HCT116 (cell line): Measurements from ENCODE around the gene STK11. TPM values are rescaled to one million over a fixed set of nuclear protein-coding genes. Genes with fewer than 3 reads are reported as not detected.

Experiments
- ATAC-seq: fragments of 200-7000 bp; cut with Tn5 transposase; 2 replicates; pipeline ENCODE4 v1.9.1; 2020; ENCODE audit warnings: mild to moderate bottlenecking, moderate library complexity
- BruUV-seq: library from RNA; stranded (reverse); fragments of 400-500 nt; replicated peaks from 2 replicates; lab custom pipeline; 2021; lab: Mats Ljungman, UMichigan
- CTCF ChIA-PET: fragments of 300-600 bp; sonication (Branson Sonifier 250); formaldehyde crosslinking; loops from one replicate; lab custom pipeline; 2021; ENCODE audit warnings: antibody characterized with exemption; lab: Charles Lee
- POLR2A ChIA-PET: fragments of 300-600, 350-600 bp; sonication (Branson Sonifier 250); formaldehyde crosslinking; loops from one replicate; lab custom pipeline; 2021; ENCODE audit warnings: antibody characterized with exemption; lab: Charles Lee
- RAD21 ChIA-PET, 2 experiments: fragments of 300-600 bp; sonication (Branson Sonifier 250); formaldehyde crosslinking; loops; one replicate each; lab custom pipeline; 2023; ENCODE audit warnings: low total read pairs in 2 of 2; ENCODE audit not compliant: uncharacterized antibody in 2 of 2, unreplicated experiment in 2 of 2, low non-redundant PET in 1 of 2; lab: Charles Lee
- DNase-seq: peaks from one replicate; pipeline ENCODE4 v3.0.0-alpha.2; 2010; ENCODE audit warnings: low read depth, low spot score
- H2AFZ ChIP-seq: fragments of 200-600 bp; shearing (Covaris generic), sonication (generic); 2 replicates; pipeline ENCODE4 v1.6.1; 2017; ENCODE audit warnings: low read depth, mixed run types, mixed read lengths, antibody characterized with exemption, low read length; ENCODE audit not compliant: poor library complexity, severe bottlenecking
- H3K27ac ChIP-seq: 2 replicates; pipeline ENCODE4 v1.5.1; 2012; ENCODE audit warnings: low read depth, low read length
- H3K27me3 ChIP-seq: fragments of 200-600 bp; sonication (generic); 2 replicates; pipeline ENCODE4 v1.6.1; 2016; ENCODE audit warnings: mixed run types, low read length, mixed read lengths; ENCODE audit not compliant: insufficient read depth
- H3K36me3 ChIP-seq, 2 experiments: fragments of 200-500 bp in 1 of 2; fragments of 200-600 bp in 1 of 2; sonication (Bioruptor generic) in 1 of 2; sonication (generic) in 1 of 2; 2 replicates each; pipeline versions ENCODE4 v1.5.1 to v1.6.1; 2014 to 2016; ENCODE audit warnings: low read length in 2 of 2, inconsistent platforms in 1 of 2, mixed read lengths in 1 of 2, mixed run types in 1 of 2; ENCODE audit not compliant: insufficient read depth in 2 of 2, control insufficient read depth in 1 of 2
- H3K4me1 ChIP-seq, 2 experiments: fragments of 200-600 bp in 1 of 2; sonication (generic) in 1 of 2; 2 replicates each; pipeline versions ENCODE4 v1.5.1 to v1.6.1; 2012 to 2017; ENCODE audit warnings: low read length in 2 of 2, inconsistent platforms in 1 of 2, mild to moderate bottlenecking in 1 of 2, mixed read lengths in 1 of 2, mixed run types in 1 of 2, moderate library complexity in 1 of 2; ENCODE audit not compliant: insufficient read depth in 2 of 2, control insufficient read depth in 1 of 2
- H3K4me2 ChIP-seq: fragments of 200-600 bp; sonication (generic); 2 replicates; pipeline ENCODE4 v1.6.1; 2017; ENCODE audit warnings: mixed run types, low read length, mixed read lengths
- H3K4me3 ChIP-seq, 2 experiments: fragments of 200-600 bp in 1 of 2; sonication (generic) in 1 of 2; replicated peaks in 1 of 2; 2 replicates each; pipeline ENCODE4 v1.5.1; 2011 to 2016; ENCODE audit warnings: low read length in 2 of 2, control low read depth in 1 of 2, low read depth in 1 of 2, mild to moderate bottlenecking in 1 of 2, mixed read lengths in 1 of 2, mixed run types in 1 of 2
- H3K79me2 ChIP-seq: fragments of 200-600 bp; sonication (generic); 2 replicates; pipeline ENCODE4 v1.6.1; 2017; ENCODE audit warnings: mild to moderate bottlenecking, mixed run types, low read length, moderate library complexity, mixed read lengths; ENCODE audit not compliant: insufficient read depth
- H3K9ac ChIP-seq: fragments of 200-600 bp; sonication (generic); 2 replicates; pipeline ENCODE4 v1.6.1; 2016; ENCODE audit warnings: low read length, mixed read lengths
- H3K9me2 ChIP-seq: fragments of 200-600 bp; sonication (generic), shearing (Covaris generic); 2 replicates; pipeline ENCODE4 v1.6.1; 2017; ENCODE audit warnings: mixed run types, mild to moderate bottlenecking, moderate library complexity; ENCODE audit not compliant: insufficient read depth
- H3K9me3 ChIP-seq, 2 experiments: fragments of 200-500 bp in 1 of 2; fragments of 200-600 bp in 1 of 2; sonication (Bioruptor generic) in 1 of 2; sonication (generic) in 1 of 2; 2 replicates each; pipeline ENCODE4 v1.6.1; 2014 to 2017; ENCODE audit warnings: low read length in 2 of 2, mixed read lengths in 2 of 2, inconsistent platforms in 1 of 2, low read depth in 1 of 2, mild to moderate bottlenecking in 1 of 2, mixed run types in 1 of 2, moderate library complexity in 1 of 2; ENCODE audit not compliant: control insufficient read depth in 1 of 2, insufficient read depth in 1 of 2
- H4K20me1 ChIP-seq: fragments of 200-600 bp; sonication (generic), shearing (Covaris generic); 2 replicates; pipeline ENCODE4 v1.6.1; 2017; ENCODE audit warnings: mixed run types, mild to moderate bottlenecking, moderate library complexity; ENCODE audit not compliant: insufficient read depth
- POLR2A ChIP-seq: IDR thresholded peaks from 2 replicates; pipeline ENCODE4 v1.7.0; 2011; ENCODE audit warnings: borderline replicate concordance; ENCODE audit not compliant: insufficient read depth, insufficient read length; ENCODE audit errors: extremely low read depth
- POLR2AphosphoS5 ChIP-seq: IDR thresholded peaks from 2 replicates; pipeline ENCODE4 v1.6.1; 2011; ENCODE audit warnings: mild to moderate bottlenecking, low read depth, low read length, moderate library complexity
- ZFX ChIP-seq: fragments of 450-650 bp; IDR thresholded peaks from 2 replicates; pipeline ENCODE4 v1.6.1; 2017
- intact Hi-C: fragments of 100-400 bp; cut with micrococcal nuclease; formaldehyde crosslinking; loops from 2 replicates; pipeline ENCODE4 v1.10.0; 2022
- total RNA-seq: library from RNA; stranded (reverse); gene quantifications from one replicate; pipeline ENCODE4 v1.2.1, GENCODE V29; 2021; ENCODE audit not compliant: unreplicated experiment
- TF ChIP-seq, protein P1 (sequence below): IDR thresholded peaks from 2 replicates; pipeline ENCODE4 v1.6.1; 2011; ENCODE audit warnings: mild to moderate bottlenecking, low read length, moderate library complexity; ENCODE audit not compliant: insufficient replicate concordance; ENCODE audit errors: extremely low read depth

Gene STK11
- total RNA-seq, 1 experiment from 2014 or later, result 86.9 TPM

DNA sequence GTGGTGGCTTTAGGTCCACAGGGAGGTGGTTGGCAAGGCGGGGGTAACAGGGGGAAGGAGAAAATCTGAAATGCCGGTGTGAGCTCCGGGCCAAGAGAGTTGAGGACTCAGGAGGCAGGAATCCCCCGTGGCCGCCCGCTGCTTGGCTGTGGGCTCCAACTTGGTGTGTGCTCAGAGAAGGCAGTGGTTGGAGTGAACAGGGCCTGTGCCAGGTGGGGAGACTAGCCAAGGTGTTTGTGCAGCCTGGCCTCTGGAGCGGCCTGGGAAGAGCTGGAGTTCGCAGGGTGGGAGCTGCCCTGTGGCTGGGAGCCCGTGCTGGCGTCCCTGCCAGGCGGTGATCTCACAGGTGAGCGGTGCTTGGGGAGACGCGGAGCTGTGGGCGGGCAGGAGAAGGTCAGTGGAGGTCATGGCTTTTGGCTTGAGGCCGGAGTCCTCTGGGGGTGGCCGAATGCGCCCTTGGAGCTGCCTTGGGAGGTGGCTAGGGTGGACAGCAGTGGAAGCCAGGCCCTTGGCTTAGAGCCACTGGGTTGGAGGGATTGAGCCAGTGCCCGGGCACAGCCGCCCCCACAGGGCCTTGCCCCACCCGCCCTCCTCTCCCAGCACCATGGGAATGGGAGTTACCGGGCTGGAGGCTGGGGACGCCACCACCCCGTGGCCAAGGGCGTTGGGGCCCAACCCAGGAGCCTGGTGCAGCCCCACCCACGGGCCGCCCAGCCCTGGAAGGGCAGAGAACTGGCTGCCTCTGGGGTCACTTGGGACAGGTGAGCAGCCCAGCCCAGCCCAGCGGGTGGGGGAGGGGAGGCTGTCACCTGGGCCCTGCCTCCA, 56.4 kb downstream of the STK11 start:
- Histone ChIP-seq H3K9me3 (no peaks in the 10 kb centered on the region), H3K27ac (peak overlapping the region; percentile 99), H3K27me3 (no peaks in the 10 kb centered on the region), H3K4me2 (peak overlapping the region; percentile 98), H3K4me3 (peak overlapping the region; percentile 85 to 89), H2AFZ (no peak overlapping the region), H3K4me1 (peaks cover 59 to 95% of the 10 kb centered on the region in 2 experiments), H3K36me3 (peaks cover 6 to 7% of the 10 kb centered on the region in 2 experiments; a peak in 3 of 4 replicates), H3K79me2 (peaks cover 21% of the 10 kb centered on the region), H3K9ac (peak overlapping the region; percentile 99), H4K20me1 (no peaks in the 10 kb centered on the region), H3K9me2 (no peaks in the 10 kb centered on the region)
- TF ChIP-seq POLR2AphosphoS5 (peak; percentile 68), ZFX (peak; percentile 46), POLR2A (peak; percentile 31)
- TF ChIP-seq, protein P1, sequence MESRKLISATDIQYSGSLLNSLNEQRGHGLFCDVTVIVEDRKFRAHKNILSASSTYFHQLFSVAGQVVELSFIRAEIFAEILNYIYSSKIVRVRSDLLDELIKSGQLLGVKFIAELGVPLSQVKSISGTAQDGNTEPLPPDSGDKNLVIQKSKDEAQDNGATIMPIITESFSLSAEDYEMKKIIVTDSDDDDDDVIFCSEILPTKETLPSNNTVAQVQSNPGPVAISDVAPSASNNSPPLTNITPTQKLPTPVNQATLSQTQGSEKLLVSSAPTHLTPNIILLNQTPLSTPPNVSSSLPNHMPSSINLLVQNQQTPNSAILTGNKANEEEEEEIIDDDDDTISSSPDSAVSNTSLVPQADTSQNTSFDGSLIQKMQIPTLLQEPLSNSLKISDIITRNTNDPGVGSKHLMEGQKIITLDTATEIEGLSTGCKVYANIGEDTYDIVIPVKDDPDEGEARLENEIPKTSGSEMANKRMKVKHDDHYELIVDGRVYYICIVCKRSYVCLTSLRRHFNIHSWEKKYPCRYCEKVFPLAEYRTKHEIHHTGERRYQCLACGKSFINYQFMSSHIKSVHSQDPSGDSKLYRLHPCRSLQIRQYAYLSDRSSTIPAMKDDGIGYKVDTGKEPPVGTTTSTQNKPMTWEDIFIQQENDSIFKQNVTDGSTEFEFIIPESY, result no peak
- RAD21 ChIA-PET, result interaction anchor here in 1 of 2 experiments (1.3 kb wide), 1 partner anchor 9 kb away, joined by 3 read pairs; no protein-coding TSS in a partner anchor
- ATAC-seq, result peak; percentile 8
- no peak for DNase-seq
- intact Hi-C loops, result no loop called here
- CTCF ChIA-PET, result interaction anchor here (0.9 to 1.6 kb wide), 2 partner anchors 15 to 18 kb away, joined by 3 to 15 read pairs; no protein-coding TSS in a partner anchor
- POLR2A ChIA-PET, result interaction anchor here (0.6 to 4.4 kb wide), 4 partner anchors 7 to 18 kb away, joined by 3 to 54 read pairs (median 5); partner anchors contain the start of gene CIRBP
- BruUV-seq, result TSS peak; percentile 50
